ENCODE data around the gene GSG1L2. TPM values are rescaled to one million over a fixed set of nuclear protein-coding genes. Genes with fewer than 3 reads are reported as not detected.

The GSG1L2 gene
- total RNA-seq, 1 donor from 2014 or later = not detected

Other genes with a start within 250 kb of the GSG1L2 start
- 63.6 TPM for gene STX8, start 246.3 kb downstream of the GSG1L2 start, total RNA-seq
- 0.41 TPM for gene CFAP52, start 245.4 kb downstream of the GSG1L2 start, total RNA-seq
- 8.6 TPM for gene USP43, start 176.6 kb downstream of the GSG1L2 start, total RNA-seq
- gene DHRS7C, start 30.5 kb downstream of the GSG1L2 start, total RNA-seq = not detected
- not detected for gene GLP2R, start 3.8 kb upstream of the GSG1L2 start, total RNA-seq
- under 0.01 TPM for gene RCVRN, start 83.2 kb upstream of the GSG1L2 start, total RNA-seq